VCaP (cell line): Measurements from ENCODE around the gene AGTPBP1.
"Not testable (repeated sequence)": the region's sequence is repeated elsewhere in the genome, so short reads cannot be mapped to it uniquely, and the experiment has no call there.

Experiments used
- H3K27ac ChIP-seq: fragments of 450-650 bp; 2 replicates; pipeline ENCODE4 v1.5.1; 2017
- CTCF ChIP-seq: fragments of 450-650 bp; conservative IDR thresholded peaks from 2 replicates; pipeline ENCODE4 v1.5.1; 2017; ENCODE audit warnings: mild to moderate bottlenecking, moderate library complexity

Gene AGTPBP1

DNA sequence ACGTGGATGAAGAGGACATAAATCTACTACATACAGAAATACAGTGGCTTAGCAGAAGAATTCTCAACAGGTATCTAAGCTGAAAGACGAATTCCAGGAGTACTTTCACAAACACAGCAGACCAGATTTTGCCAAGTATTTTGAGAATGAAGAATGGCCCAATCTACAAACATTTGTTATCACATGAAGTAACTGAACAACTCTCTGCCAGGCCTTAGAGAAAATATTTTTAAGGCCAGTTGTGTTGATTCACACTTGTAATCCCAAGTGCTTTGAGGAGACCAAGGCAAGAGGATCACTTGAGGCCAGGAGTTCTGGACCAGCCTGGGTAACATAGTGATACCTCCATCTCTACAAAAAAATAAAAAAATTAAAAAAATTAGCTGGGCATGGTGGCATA is 14.3 kb downstream of the AGTPBP1 start:
- H3K27ac ChIP-seq, result no peak overlapping the region

DNA sequence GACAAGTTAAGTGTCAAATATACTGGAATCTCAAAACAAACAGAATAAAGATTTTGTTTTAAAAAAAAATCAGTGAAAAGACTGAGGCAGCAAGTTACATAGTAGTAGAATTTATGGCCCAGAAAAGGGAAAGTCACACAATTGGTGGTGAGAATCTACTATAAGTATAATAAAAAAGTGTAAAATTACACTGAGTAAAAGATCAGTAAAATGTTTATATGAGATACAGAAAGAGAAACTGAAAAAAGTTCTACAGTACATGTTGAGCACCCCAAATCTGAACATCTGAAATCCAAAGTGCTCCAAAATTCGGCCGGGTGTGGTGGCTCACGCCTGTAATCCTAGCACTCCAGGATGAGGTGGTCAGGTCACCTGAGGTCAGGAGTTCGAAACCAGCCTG is 15.0 kb downstream of the AGTPBP1 start:
- no peak overlapping the region for H3K27ac ChIP-seq
- no peak for TF ChIP-seq CTCF

More for the DNA sequence above, 14.3 kb downstream of the AGTPBP1 start:
- TF ChIP-seq CTCF, result no peak

DNA sequence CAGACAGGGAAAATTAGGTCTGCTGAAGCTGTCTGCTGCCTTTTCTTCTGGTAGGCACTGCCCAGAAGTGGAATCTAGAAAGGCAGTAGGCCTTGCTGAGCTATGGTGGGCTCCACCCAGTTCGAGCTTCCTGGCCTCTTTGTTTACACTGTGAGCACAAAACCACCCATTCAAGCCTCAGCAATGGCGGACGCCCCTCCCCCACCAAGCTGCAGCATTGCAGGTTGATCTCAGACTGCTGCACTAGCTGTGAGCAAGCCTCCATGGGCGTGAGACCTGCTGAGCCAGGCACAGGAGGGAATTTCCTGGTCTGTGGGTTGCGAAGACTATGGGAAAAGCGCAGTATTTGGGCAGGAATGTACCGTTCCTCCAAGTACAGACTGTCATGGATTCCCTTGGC is 18.5 kb downstream of the AGTPBP1 start:
- no peak for TF ChIP-seq CTCF
- H3K27ac ChIP-seq, result no peak overlapping the region

- not testable (repeated sequence) for H3K27ac ChIP-seq
Observed at GRCh38 chr9:85719411-85719810, 22.3 kb downstream of the AGTPBP1 start.

DNA sequence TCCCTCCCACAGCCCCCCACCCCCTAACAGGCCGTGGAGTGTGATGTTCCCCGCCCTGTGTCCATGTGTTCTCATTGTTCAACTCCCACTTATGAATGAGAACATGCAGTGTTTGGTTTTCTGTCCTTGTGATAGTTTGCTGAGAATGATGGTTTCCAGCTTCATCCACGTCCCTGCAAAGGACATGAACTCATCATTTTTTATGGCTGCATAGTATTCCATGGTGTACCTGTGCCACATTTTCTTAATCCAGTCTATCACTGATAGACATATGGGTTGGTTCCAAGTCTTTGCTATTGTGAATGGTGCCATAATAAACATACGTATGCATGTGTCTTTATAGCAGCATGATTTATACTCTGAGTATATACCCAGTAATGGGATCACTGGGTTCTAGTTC is 23.9 kb downstream of the AGTPBP1 start:
- not testable (repeated sequence) for H3K27ac ChIP-seq

DNA sequence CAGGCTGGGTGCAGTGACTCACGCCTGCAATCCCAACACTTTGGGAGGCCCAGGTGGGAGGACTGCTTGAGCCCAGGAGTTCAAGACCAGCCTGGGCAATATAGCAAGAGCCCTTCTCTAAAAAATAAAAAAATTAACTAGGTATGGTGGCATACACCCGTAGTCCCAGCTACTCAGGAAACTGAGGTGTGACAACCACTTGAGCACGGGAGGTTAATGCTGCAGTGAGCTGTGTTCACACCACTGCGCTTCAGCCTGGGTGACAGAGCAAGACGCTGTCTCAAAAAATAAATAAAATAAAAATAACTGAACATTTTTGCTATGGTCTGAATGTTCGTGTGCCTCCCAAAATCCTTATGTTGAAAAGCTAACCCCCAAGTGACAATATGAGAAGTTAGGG is 24.5 kb downstream of the AGTPBP1 start:
- H3K27ac ChIP-seq, result no peak overlapping the region
- TF ChIP-seq CTCF, result no peak

GRCh38 chr9:85716031-85716877 is 25.5 kb downstream of the AGTPBP1 start:
- no peak overlapping the region for H3K27ac ChIP-seq
- TF ChIP-seq CTCF, result no peak

DNA sequence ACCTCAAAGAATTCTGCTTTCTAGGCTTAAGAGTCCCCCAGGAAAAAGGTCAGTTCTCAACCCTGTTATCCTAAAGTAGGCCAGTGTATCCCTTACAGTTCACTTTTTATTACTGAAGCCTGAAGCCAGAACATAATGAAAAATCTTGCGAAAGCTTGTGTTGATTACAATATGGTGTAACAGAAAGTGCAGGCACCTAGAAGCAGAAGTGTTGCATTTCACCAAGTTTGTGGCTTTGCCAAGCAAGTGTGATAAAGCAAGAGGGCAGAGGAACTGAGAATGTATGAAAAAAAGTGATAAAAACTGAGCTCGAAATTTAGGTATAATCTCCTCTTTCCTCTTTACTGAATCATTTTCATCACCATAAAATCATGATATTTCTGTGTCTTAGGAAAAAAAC is 26.2 kb downstream of the AGTPBP1 start:
- no peak overlapping the region for H3K27ac ChIP-seq

More for the DNA sequence above, 26.2 kb downstream of the AGTPBP1 start:
- no peak for TF ChIP-seq CTCF
